WI38 (cell line): ENCODE data around the gene ANKH.

Source experiments
- H3K4me3 ChIP-seq: 2 replicates; pipeline ENCODE4 v1.5.1; 2011; ENCODE audit warnings: low read depth, mild to moderate bottlenecking, control low read depth, low read length
- TF ChIP-seq, protein P1 (sequence below): IDR thresholded peaks from 2 replicates; pipeline ENCODE4 v1.5.1; 2012; ENCODE audit warnings: low read depth, mild to moderate bottlenecking, control low read depth, low read length

The ANKH gene

DNA sequence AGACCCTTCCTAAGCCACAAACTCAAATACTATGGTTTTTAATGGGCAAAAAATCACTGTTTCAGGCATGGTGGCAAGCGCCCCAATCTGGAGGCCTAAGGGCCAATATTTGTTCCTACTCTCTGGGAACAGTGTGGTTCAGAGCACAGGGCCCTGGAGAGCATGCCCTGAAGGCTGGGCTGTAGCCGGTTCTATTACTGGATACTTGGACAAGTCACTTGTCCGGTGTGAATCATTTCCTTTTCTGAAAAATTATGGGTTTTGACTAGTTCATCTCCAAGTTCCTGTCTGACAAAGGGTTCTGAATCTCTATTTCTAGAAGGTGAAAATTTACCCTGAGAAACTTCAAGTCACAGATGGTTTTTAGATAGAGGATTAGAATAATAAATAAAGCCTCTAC, 132.0 kb downstream of the ANKH start:
- TF ChIP-seq, protein P1, sequence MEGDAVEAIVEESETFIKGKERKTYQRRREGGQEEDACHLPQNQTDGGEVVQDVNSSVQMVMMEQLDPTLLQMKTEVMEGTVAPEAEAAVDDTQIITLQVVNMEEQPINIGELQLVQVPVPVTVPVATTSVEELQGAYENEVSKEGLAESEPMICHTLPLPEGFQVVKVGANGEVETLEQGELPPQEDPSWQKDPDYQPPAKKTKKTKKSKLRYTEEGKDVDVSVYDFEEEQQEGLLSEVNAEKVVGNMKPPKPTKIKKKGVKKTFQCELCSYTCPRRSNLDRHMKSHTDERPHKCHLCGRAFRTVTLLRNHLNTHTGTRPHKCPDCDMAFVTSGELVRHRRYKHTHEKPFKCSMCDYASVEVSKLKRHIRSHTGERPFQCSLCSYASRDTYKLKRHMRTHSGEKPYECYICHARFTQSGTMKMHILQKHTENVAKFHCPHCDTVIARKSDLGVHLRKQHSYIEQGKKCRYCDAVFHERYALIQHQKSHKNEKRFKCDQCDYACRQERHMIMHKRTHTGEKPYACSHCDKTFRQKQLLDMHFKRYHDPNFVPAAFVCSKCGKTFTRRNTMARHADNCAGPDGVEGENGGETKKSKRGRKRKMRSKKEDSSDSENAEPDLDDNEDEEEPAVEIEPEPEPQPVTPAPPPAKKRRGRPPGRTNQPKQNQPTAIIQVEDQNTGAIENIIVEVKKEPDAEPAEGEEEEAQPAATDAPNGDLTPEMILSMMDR = no peak
- no peak overlapping the region for H3K4me3 ChIP-seq

DNA sequence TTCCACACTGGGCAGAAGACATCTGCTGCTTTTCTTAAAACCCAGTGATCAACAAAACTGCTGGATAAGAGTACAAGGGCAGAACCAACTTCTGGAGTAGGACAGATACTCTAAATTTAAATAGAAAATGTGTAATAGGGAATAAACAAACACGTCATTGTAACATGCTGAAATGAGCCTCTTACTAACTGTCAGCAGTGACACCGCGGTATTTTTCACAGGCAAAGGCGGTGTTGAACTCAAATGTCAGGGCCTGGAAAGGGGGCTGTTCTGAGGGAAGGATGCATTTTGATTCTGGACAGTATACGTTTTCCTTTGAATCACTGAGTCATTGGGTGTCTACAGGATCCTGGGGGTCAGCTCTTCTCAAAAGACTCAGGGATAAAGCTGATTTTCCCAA, 133.5 kb downstream of the ANKH start:
- TF ChIP-seq, protein P1 = no peak
- no peak overlapping the region for H3K4me3 ChIP-seq

DNA sequence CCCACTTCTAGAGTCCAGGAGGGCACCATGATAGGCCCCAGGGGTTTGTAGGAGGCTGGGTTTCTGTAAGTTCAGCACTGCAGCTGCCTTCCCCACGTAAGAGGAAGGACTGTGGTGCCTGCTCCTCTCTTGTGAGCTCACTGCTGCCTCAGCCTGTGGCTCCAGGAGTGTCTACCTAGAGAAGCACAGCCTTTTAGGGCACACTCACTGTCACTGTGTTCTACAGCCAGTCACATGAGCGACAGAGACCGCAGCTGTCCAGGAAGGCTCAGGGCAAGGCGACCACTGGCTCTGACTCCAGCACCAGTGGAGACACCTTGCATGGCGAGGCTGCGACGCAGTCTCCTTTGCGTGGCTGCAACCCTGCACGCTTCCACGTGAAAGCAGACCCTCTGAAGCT, 134.3 kb downstream of the ANKH start:
- TF ChIP-seq, protein P1 = no peak
- no peak overlapping the region for H3K4me3 ChIP-seq

DNA sequence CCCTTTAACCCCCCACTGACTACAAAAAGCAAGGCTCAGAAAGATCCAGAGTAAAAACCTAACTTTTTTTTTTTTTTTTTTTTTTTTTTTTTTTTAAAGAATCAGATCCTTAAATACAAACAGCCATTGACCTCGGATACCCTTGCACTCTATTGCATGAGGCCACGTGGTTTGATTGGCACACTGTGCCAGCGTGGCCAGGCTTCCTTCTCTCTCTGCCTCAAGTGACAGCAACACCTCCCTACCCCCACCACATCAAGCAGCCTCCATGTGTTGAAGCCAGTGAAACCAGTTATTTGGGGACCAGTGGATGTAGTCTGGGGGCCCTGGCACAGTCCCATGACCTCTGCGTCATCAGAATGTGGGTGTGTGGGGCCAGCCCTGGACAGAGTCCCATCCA, 135.6 kb downstream of the ANKH start:
- no peak overlapping the region for H3K4me3 ChIP-seq
- TF ChIP-seq, protein P1 = no peak

DNA sequence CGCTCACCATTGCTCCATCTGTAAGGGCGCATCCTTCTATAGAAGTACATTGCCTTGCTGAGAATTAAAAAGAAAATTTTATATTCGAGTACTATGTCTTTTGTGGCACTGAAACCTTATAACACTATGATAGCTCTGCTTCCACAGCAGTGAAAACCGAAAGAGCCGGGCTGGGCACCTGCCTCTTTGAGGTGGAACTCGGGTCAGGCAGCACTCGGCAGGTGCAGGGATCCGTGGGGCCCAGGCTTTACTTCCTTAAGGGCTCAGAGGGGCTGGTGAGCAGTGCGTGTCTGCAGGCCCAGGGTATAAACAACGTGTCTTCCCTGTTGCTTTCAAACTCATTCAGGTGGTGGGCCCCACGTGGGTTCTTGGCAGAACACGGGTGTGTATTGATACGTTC, 137.2 kb downstream of the ANKH start:
- TF ChIP-seq, protein P1 = no peak
- H3K4me3 ChIP-seq = no peak overlapping the region

DNA sequence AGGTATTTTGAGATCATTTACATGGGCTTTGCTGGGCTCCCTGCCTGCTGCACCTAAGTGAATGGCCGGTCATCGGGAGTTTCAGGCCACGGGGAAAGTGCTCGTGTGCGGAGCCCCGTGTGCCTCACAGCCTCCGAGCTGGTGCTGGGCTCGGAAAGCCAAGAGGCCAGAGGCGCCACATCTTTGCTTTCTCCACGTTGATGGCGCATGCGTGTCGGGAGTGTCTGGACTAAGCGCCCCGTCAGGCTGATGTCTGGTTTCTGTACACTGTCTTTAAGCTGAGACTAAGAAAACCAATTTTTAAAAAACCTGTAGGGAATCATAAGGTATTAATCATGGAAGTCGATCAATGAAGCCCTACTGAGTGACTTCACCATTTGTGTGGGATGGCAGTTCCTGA, 137.9 kb downstream of the ANKH start:
- TF ChIP-seq, protein P1 = no peak
- no peak overlapping the region for H3K4me3 ChIP-seq

DNA sequence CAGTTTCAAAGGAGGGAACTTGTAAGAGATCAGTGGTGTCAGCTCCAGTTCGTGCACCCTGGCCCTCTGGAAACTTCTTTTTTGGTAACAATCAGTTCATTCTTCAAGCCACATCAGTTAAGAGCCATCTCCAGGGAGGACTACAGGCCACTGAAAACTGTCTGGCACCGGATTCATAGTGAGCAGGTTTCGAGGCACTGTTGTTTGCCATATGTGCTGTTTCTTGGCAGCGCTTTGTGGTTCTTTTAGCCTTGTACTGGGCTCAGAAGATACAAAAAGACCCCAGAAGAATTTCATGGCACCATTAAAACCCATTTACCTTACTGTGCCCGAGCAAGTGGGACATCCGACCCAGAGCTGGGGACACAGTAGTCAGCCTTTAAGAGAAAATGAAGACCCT, 138.6 kb downstream of the ANKH start:
- H3K4me3 ChIP-seq = no peak overlapping the region
- TF ChIP-seq, protein P1 = no peak
